ENCODE data around the gene MAGEL2.
A peak's percentile ranks its signal among the peaks of the same experiment; 100 is the strongest.

The MAGEL2 gene

DNA sequence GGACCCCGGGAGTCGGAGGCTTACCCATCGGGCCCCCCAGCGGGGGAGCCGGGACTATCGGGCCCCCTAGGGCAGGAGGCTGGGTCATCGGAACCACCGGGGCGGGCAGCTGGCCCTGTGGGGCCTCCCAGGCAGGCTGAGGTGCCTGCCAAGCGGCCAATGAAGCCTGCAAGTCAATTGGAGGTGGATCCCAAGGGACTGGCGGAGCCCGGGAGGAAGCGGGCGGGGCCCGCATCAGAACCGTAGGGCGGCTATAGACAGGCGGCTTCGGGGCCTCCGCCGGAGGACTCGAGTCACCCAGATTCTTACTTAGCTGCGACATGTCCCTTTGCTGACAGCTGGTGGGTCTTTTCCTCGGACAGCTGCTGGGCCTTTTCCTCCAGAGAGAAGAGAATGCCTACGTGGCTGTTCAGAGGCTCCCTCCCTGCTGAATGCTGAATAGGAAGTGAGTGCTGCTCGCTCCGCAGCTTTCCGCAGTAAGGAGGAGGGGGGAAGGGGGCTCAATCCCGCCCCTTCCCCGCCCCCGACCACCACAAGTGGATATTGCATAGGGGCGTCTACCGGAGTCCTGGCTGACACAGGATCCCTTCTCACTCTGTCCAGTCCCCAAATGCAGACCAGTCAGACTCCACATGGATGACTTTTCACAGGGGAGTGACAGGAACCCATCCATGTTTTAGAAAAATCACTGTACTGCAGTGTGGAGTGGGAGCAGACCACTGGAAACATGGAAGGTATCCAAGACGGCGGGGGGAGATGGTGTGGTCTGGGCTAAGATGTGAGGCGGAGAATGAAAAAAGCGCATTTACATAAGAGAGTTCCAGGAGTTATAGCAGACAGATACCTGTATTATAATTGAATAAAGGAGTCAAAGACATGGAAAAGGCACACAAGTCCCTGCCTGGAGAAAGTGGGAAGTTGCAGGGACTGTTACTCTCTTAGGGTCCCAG, at the start of gene MAGEL2:
TSS of gene MAGEL2 (minus strand) at position 447 of the 950 bp plus-strand sequence. CDS start at position 322, 125 bp downstream.
- DNase-seq = no peak

DNA sequence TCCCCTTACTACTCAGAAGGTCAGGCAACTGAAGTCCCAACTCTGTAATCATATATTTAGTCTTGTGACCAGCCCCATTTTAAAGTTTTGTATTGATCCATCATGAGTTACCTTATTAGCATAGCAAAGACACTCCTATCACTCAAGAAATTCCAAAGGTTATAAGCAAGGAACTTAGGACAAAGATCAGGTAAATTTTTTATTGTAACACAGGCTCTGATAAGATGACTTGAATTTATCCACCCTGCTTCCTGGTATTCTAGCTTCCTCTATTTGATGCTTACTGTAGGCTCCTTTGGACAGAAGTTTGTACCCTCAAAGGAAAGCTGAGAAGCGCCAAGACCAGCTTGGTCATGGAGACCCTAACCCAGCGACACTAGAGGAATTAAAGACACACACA, 47.6 kb upstream of the MAGEL2 start:
- no peak for DNase-seq

DNA sequence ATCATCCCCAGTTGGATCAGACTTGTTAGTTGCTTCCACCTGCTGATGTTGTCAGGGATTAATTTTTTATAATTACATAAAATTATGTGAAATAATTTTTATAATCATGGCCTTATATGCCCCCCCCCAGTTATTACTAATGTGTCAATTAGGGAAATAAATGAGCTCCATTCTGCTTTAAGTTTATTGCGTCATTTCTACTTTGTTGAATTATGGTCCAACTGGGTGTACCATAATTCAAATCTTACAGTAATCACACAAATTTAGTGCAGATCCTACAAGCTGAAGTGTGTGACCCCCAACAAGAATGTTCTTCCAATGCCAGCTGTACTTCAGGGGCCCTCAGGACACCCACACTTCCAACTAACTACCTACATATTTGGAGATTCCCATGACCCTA, 46.9 kb upstream of the MAGEL2 start:
- no peak for DNase-seq

DNA sequence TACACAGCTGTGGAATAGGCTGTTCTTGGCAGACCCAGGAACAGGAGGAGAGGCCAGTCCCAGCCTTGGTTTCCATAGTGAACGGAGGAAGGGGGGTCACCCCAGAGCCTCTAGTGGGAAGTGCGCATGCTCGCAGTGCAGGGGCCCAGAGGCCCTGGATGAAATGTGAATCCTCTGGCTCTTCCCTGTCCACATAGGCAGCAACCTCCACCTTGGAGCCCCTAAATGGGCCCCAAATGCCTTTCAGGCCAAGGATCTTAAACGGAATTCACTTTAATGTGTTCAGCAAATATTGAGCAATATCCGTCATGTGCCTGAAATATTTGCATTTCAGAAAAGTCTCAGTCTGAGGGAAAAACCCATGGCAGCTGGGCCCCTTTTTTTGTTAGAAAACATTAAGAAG, 42.8 kb upstream of the MAGEL2 start:
- peak; percentile 71 for DNase-seq

DNA sequence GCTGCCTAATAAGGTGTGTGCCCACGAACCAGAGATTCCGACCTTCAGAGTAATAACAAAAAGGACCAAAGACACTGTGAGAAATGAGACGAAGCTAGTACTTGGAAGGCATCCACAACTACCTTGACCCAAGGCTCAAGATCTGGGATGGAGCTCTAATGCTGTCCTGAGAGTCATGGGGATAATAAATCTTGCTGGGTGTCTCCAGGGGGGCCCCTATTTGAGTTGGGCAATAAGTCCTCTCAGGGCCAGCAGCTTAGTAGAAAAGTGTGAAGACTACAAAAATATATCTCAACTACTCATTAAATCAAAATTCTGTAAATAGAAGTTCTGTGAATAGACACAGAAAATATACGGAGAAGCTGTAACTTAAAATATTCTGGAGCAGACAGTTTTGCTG, 42.3 kb upstream of the MAGEL2 start:
- no peak for DNase-seq

DNA sequence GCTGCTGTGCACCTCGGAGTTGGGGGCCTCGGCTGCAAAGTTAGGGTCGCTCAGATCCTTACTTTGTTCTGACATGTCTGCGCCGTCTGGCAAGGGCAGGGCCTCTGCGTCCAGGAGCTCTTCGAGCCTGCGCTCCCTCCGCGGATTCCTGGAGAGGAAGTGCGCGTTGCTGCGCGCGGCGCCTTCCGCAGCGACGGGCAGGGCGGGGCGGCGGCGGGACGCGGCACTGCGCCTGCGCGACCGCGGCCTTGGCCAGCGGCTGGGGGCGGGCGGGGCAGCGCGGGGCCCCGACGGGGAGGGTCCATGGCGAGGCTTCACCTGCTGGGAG, 39.4 kb upstream of the MAGEL2 start, which contains the start of gene NDN:
TSS of gene NDN (minus strand) at position 163 of the 328 bp plus-strand sequence. CDS start at position 75, 88 bp downstream.
- peak; percentile 50 for DNase-seq

DNA sequence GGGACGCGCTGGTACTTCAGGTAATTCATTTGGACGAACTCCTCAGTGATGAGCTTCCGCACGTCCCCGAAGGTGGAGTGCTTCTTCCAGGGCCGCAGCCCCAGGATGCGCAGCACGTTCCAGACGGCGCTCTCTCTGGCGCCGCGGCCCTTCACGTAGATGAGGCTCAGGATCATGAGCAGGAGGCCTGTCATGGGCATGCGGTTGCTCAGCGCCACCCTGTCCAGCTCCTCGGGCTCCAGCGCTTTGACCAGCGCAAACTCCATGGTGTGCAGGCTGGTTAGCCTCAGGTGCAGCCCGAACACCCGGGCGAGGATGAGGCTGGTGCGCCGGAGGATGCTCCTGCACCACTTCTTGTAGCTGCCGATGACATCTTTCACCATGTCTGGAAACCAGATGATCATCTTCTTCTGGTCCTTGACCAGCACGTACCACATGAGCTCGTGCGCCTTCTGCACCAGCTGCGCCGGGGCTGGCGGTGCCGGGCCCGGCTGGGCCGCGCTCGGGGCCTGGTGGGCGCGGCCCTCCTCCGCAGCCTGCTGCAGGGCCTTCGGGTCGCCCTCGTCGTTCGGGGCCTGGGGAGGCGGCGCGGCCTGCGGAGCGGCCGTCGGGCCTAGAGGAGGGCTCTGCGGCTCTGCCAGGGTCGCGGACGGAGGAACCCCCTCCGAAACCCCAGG, 38.9 kb upstream of the MAGEL2 start:
- DNase-seq = no peak

DNA sequence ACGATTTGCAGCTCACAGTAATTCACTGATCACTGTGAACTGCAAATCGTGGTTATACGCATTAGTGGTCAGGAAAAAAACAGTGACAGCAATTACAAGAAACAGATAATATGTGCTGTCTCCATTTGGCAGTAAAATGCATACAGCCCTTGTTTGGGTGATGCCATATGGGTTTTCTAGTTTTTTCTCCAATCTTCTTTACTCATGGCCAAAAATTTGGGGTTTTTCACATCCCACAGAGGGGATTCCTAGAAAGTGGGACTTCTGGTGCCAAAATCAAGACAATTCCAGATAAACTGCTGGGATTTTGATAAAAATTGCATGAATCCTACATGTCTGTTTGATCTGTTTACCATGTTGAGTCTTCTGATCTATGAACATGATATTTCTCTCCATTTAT, 23.8 kb upstream of the MAGEL2 start:
- DNase-seq = no peak

DNA sequence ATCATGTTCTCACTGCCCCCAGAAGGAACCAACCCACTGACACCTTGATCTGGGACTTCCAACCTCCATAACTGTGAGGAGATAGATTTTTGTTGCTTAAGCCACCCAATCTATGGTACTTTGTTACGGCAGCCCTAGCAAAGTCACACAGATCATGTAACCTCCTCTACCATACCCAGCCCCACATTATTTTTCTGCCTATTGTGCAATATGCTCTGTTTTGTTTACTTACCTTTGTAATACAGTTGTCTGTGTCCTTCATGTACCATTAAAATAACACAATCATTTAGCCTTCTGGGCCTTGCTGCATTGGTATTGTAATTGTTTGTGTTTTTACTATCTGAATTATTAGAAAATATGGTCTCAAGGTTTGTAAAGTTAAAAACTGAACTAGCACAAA, 23.3 kb upstream of the MAGEL2 start:
- no peak for DNase-seq

DNA sequence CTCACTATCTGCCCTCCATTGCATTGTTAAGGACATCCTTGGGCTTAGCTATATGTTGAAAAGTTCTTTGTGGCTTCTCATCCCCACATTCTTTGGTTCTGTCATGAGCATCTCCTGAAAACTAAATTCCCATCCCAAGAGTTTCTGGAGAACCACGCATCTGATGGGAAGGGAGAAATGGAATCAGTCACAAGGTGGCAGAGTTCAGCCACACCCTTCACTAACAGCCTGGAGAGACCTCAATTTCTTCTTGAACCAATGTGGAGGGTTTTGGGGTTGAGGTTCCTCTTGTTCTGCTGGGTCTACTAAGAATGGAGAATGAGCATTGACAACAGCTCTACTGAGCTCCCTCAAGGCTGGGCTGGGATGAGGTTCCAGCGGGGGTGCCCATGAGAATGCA, 15.6 kb upstream of the MAGEL2 start:
- no peak for DNase-seq

DNA sequence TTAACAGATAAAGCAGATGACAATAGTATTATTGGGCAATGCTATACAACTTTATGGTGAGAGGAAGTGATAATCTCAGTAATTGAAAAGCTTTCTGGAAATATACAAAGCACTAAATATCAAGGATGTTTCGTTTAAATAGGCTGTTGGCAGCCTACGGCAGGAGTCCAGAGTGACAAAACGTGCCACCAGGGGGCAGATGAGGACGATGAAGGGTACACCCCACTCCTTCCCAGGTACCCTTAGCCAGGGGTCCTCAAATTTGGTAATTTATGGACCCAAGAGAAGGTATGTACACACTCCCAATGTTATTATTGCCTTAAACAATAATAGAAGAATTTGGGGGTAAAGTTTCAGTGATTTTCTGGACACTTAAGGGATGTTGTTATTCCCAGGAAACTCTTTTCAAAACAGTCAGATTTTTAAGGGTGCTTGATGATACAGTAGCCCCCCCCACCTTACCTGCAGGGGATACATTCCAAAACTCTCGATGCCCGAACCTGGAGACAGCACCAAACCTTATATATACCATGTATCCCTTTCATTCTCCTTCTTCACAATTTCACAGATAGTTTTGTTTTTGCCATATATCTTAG, 1.4 kb upstream of the MAGEL2 start:
- DNase-seq = peak; percentile 45

DNA sequence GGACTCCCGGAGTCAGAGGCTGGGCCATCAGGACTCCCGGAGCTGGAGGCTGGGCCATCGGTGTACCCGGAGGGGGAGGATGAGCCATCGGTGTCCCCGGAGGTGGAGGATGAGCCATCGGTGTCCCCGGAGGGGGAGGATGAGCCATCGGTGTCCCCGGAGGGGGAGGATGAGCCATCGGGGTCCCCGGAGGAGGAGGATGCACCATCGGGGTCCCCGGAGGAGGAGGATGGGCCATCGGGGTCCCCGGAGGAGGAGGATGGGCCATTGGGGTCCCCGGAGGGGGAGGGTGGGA, 719 bp downstream of the MAGEL2 start:
- DNase-seq = no peak

DNA sequence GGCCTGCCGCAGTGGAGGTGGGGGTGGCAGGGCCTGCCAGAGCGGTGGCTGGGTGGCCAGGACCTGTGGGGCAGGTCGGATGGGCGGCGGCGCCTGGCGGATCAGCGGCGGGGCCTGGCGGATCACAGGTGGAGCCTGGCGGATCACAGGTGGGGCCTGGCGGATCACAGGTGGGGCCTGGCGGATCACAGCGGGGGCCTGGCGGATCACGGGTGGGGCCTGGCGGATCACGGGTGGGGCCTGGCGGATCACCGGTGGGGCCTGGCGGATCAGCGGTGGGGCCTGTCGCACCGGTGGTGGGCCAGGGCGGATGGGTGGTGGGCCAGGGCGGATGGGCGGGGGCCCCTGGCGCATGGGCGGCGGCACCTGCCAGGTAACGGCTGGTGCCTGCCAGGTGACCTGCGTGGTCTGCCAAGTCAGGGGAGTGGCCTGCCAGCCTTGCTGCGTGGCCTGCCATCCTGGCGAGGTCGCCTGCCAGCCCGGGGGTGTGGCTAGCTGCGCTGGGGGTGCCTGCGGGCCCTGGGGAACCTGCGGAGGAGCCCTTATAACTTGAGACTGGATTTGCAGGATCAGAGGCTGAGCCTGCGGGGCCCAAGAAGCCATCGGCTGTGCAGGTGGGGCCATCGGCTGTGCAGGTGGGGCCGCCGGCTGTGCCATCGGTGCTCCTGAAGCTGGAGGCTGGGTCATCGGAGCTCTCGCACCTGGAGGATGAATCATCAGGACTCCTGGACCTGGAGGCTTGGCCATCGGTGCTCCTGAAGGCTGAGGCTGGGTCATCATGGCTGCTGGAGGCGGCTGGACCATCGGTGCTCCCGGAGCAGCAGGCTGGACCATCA, 1.3 kb downstream of the MAGEL2 start:
- DNase-seq = no peak

DNA sequence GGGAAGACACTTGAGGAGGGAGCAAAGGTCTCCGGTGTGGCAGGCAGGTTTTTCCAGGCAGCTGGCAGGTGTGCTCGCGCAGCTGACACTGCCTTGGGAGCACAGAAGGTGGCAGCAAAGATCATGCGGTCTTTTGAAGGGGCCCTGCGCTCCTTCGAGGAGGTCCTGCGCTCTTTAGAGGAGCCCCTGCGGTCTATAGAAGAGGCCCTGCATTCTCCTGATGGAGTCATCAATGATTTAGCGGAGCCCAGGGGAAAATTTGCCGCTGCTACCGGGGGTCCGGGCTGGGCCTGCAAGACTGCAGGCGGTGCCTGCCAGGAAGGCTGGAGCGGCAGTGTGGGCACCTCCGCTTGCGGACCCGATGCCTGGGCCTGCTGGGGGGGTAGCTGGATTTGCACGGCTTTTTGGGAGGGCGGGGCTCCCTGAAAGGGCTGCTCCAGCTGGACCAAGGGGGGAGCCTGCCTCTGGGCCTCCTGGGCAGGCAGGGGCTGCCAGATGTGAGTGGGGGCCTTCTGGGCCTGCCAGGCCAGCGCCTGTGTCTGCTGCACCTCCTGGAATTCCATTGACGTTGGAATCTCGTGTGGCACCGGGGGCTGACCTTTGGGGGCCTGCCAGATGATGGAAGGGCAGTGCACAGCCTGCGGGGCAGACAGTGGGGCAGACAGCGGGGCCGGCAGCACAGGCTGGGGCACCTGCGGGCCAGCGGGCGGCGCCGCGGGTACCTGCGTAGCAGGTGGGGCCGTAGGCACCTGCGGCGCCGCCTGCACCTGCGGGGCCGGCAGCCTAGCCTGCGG, 2.1 kb downstream of the MAGEL2 start:
- no peak for DNase-seq

DNA sequence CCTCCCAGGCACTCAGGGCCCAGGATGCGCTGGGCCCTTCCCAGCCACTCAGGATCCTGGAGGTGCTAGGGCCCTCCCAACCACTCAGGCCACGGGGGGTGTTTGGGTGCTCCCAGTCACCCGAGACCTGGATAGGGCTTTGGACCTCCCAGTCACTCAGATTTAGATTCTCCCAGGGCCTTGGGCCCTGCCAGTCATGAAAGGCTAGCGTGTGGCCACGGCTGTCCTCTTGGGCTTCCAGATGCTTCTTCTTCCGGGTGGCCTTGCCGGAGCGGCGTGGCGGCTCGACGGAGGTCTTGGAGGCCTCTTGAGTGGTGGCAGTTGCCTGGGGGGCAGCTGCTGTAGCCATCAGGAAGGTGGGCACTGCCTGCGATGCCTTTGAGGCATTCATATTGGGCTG, 2.8 kb downstream of the MAGEL2 start:
- DNase-seq = no peak

DNA sequence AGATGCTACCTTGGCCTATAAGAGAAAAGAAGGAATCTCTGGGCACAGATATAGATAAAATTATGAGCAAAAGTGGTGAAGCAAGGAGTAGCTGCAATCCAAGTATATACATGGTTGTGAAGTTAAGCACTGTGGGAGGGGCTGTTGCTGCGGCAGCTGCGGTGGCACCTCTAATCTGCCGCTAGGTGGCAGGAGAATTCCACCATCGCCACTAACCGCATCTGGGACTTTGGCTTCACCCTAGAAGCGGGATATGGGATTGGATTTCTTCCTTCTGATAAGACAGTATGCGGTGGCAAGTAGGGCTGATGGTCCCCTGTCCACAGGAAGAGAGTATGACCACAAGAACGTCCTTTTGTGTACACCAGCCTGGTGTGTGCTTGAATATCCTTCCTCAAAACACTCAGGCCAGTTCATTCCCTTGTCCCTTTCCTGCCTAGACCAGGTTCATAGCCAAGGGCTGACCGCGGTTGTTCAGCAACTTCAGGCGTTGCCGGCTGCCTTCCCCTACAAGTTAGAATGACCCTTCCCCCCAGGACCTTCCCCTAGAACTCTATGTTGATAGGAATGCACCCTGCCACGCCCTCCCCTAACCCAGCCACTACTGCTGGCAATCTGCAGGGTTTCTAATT, 5.1 kb downstream of the MAGEL2 start:
- peak; percentile 67 for DNase-seq

DNA sequence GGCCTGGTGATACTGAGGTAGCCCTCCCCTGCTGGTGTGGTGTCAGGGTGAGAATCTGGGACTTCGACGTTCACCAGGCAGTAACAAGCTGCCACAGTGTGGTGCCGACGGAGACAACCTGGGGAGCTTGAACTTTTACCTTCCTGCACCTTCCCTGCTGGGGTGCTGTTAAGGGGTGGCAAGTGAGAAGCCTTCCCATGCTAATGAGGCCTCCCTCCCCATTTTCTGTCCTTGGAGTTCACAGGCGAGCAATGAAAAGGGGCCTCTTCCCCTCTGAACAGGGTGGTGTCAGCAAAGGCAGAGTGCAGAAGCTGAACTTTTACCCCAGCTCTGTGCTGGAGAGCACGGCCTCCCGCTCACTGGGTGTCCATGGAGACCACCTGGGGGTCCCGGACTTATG, 13.5 kb downstream of the MAGEL2 start:
- DNase-seq = no peak

DNA sequence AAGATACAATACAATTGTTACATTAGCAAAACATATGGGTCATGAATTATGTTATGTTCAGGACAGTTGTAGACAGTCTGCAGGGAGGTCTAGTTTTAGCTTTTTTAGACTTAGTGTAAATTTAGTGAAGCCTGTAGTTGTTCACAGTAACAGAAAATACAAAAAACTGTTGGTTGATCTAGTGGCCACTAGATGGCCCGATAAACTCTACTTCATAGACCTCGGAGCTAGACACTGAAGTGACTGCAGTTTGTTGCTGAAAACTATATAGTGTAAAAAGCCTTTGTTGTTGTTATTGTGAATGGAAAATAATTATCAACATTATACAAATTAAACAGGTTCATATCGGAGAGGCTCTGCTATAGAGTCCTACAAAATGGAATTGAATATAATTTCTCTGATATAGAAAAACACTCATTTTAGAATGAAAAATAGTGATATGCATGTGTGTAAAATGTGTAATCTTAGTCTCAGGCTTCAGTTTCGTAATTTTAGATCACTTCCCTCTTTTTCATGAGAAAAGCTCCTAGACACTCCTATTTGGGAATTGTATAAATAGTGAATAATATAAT, 18.3 kb downstream of the MAGEL2 start:
- DNase-seq = peak; percentile 12

DNA sequence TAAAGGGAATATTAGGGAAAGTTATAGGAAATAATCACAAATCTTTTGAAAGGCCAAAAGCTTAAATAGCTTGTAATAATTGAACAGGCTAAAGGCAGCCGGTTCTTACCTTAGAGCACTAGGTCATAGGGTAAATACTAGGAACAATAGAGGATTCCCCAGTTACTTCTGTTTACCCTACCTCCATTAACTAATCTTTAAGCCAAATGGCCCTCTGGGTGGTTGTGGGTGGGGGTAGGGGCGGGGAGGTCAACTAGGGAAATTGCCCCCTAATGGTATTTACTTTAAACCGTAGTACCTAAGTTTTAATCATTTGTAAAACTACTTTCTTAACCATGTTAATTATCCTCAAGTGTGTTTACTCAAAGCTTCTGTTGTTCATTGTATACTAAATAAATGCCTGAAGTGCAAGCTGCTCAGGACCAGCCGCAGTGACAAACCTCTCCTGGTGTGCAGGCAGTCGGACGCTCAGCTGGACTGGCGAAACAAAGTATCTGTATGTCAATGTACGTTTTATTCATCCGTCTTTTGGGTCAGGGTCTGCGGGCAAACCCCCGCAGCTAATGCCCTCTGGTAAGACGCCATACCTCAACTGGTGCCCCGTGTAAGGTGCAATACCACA, 18.9 kb downstream of the MAGEL2 start:
- no peak for DNase-seq

DNA sequence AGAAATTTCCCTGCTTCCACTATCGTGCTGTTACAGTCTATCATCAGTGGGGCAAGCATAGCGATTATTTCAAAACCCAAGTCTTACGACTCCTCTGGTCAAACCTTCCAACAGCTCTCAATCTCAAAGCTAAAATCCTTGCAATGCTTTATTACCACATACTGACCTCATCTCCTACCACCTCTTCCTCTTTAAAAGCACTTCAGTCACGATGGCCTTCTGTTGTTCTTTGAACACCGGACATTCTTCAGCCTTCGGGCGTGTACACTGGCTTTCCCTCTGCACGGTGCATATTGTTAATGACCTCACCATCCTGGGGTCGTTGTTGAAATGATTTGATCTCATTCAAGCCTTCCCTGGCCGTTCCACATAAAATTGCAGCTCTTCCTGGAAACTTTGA, 31.1 kb downstream of the MAGEL2 start:
- DNase-seq = no peak

DNA sequence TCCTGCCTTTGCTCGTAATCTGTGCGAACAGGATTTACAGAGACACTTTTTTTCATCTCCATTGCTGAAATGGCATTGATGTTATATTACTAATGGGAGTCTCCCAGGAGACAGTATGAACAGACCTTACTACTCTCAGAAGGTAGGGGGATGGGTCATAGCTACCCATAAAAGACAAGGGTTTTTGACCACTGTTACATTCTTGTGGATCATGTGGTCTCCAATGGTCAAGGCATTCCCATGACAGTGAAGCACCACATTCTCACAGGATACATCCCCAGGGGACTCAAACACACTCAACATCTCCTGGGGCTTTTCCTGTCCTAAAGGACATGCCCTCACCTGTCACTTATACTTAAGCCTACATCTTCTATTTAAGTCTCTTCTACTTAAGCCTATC, 41.4 kb downstream of the MAGEL2 start:
- no peak for DNase-seq
